ENCODE measurements around the gene RAB17.

Gene RAB17

GRCh38 chr2:237530472-237531433, 59.8 kb downstream of the RAB17 start:
- Histone ChIP-seq H3K27me3 (no peaks in the 10 kb centered on the region), H3K9me3 (no peaks in the 10 kb centered on the region), H3K4me1 (ENCODE audit: control insufficient read depth in 1 of 2, insufficient read depth in 1 of 2, low read depth in 1 of 2, low read length in 1 of 2) (peaks cover 0 to 3% of the 10 kb centered on the region in 2 experiments), H3K27ac (no peak overlapping the region), H3K36me3 (no peaks in the 10 kb centered on the region), H3K4me3 (ENCODE audit: low read depth in 1 of 2, low read length in 1 of 2) (no peak overlapping the region)
- TF ChIP-seq, protein P1, sequence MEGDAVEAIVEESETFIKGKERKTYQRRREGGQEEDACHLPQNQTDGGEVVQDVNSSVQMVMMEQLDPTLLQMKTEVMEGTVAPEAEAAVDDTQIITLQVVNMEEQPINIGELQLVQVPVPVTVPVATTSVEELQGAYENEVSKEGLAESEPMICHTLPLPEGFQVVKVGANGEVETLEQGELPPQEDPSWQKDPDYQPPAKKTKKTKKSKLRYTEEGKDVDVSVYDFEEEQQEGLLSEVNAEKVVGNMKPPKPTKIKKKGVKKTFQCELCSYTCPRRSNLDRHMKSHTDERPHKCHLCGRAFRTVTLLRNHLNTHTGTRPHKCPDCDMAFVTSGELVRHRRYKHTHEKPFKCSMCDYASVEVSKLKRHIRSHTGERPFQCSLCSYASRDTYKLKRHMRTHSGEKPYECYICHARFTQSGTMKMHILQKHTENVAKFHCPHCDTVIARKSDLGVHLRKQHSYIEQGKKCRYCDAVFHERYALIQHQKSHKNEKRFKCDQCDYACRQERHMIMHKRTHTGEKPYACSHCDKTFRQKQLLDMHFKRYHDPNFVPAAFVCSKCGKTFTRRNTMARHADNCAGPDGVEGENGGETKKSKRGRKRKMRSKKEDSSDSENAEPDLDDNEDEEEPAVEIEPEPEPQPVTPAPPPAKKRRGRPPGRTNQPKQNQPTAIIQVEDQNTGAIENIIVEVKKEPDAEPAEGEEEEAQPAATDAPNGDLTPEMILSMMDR (IDR thresholded peaks at IDR 0.05), result no peak

- Histone ChIP-seq H3K4me3 (ENCODE audit: low read depth in 1 of 2, low read length in 1 of 2) (no peak overlapping the region), H3K4me1 (ENCODE audit: control insufficient read depth in 1 of 2, insufficient read depth in 1 of 2, low read depth in 1 of 2, low read length in 1 of 2) (peaks cover 0 to 3% of the 10 kb centered on the region in 2 experiments), H3K27ac (no peak overlapping the region), H3K36me3 (no peaks in the 10 kb centered on the region), H3K27me3 (no peaks in the 10 kb centered on the region), H3K9me3 (no peaks in the 10 kb centered on the region)
- TF ChIP-seq, protein P1 (IDR thresholded peaks at IDR 0.05), result no peak
These were observed 60.8 kb downstream of the RAB17 start for GRCh38 chr2:237529452-237530402.

GRCh38 chr2:237527766-237528165, 62.8 kb downstream of the RAB17 start:
- no peaks in the 10 kb centered on the region for H3K36me3 ChIP-seq
- H3K27me3 ChIP-seq, result no peaks in the 10 kb centered on the region
- no peak overlapping the region for H3K27ac ChIP-seq
- H3K4me1 ChIP-seq (ENCODE audit: control insufficient read depth in 1 of 2, insufficient read depth in 1 of 2, low read depth in 1 of 2, low read length in 1 of 2), result peaks cover 0 to 3% of the 10 kb centered on the region in 2 experiments
- TF ChIP-seq, protein P1 (IDR thresholded peaks at IDR 0.05), result no peak
- no peak overlapping the region for H3K4me3 ChIP-seq (ENCODE audit: low read depth in 1 of 2, low read length in 1 of 2)
- no peaks in the 10 kb centered on the region for H3K9me3 ChIP-seq

DNA sequence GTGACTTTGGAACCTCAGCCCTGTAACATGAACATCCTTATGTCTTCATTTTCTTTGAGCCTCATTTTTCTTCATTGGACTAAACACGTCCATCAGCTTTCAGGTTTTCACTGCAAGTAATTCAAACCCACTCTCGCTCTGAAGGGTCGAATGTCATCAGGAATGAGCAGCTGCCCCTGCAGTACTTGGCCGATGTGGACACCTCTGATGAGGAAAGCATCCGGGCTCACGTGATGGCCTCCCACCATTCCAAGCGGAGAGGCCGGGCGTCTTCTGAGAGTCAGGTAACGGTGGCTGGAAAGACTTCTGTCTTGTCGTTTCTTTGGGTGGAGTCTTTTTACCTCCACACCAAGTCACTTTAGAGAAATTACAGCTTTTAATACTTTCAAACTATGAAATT, 63.3 kb downstream of the RAB17 start:
- Histone ChIP-seq H3K4me3 (ENCODE audit: low read depth in 1 of 2, low read length in 1 of 2) (no peak overlapping the region), H3K4me1 (ENCODE audit: control insufficient read depth in 1 of 2, insufficient read depth in 1 of 2, low read depth in 1 of 2, low read length in 1 of 2) (peaks cover 0 to 2% of the 10 kb centered on the region in 2 experiments), H3K36me3 (no peaks in the 10 kb centered on the region), H3K9me3 (no peaks in the 10 kb centered on the region), H3K27ac (no peak overlapping the region), H3K27me3 (no peaks in the 10 kb centered on the region)
- TF ChIP-seq, protein P1 (IDR thresholded peaks at IDR 0.05), result no peak

DNA sequence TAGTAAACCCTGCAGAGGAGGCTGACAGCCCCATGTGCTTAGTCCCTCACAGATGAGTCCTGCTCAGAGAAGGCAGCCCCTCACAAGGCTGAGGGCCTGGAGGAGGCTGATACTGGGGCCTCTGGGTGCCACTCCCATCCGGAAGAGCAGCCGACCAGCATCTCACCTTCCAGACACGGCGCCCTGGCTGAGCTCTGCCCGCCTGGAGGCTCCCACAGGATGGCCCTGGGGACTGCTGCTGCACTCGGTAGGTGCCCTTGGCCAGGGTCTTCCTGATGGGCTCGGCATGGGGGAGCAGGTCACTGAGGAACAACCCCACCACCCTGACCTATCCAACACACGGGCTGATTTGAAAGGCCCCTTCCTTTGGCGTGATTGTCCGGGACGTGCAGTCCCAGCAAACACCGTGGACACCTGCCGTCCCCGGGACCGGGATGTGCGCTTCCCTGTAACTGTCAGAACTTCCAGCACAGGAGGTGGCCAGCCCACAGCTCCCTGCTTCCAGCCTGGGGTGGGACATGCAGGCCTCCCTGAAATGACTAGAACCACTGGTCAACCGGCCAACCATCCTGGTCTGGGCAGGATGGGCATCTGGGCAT, 64.9 kb downstream of the RAB17 start:
- TF ChIP-seq, protein P1 (IDR thresholded peaks at IDR 0.05), result no peak
- H3K4me1 ChIP-seq (ENCODE audit: control insufficient read depth in 1 of 2, insufficient read depth in 1 of 2, low read depth in 1 of 2, low read length in 1 of 2), result no peaks in the 10 kb centered on the region
- no peaks in the 10 kb centered on the region for H3K27me3 ChIP-seq
- H3K4me3 ChIP-seq (ENCODE audit: low read depth in 1 of 2, low read length in 1 of 2), result no peak overlapping the region
- no peaks in the 10 kb centered on the region for H3K9me3 ChIP-seq
- H3K27ac ChIP-seq, result no peak overlapping the region
- no peaks in the 10 kb centered on the region for H3K36me3 ChIP-seq
